ENCODE data around the gene CSNK1E.

The CSNK1E gene

GRCh38 chr22:38246046-38246658, 71.1 kb downstream of the CSNK1E start:
- no peak for DNase-seq

DNA sequence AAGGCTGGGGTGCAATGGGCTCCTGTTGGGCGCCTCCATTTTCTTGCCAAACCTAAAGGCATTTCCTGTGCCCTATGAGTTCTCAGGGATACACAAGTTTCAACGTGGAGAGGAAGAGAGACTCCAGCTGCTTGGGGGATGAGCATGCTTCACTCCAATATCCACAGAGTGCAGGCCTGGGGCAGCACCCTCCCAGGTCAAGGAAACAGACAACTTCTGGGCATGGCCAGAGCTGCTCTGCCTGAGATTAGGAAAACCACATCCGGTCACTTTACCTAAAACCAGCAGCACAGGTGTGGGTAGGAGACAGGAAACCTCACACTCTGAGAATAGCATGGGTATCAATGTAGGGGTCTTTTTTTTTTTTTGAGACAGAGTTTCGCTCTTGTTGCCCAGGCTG, 73.1 kb downstream of the CSNK1E start:
- DNase-seq = no peak

DNA sequence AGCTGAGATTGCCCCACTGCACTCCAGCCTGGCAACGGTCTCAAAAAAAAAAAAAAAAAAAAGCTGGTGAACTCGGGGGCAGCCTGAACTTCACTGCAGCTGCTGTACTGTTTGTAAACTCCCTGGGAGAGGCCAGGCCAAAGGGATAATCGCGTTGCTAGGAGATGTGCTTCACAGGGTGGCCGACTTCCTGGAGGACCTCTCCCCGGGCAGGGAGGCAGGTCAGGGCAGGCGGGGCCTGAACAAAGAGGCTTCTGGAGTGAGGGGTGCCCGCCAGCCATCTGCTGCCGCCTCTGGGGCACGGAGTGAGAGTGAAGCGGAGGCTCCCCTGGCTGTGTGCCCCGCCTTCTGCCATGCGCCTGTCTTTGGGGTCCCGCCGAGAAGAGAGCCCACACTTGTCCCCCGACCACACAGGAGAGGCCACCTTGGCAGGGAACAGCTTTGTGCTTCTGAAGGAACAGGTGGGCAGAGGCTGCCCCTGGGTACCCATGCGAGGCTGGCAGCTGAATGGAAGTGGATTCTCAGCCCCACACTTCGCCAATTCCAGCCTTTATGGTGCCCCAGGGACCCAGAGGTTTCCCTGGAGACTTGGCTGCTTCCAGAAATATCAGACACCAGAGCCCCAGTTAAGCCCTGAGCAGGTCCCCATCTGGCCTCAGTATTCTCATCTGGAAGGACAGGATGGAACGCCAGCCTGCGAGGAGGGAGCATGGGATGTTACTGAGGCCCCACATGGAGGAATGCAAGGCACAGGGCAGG, 74.0 kb downstream of the CSNK1E start:
- peak; percentile 87 for DNase-seq

DNA sequence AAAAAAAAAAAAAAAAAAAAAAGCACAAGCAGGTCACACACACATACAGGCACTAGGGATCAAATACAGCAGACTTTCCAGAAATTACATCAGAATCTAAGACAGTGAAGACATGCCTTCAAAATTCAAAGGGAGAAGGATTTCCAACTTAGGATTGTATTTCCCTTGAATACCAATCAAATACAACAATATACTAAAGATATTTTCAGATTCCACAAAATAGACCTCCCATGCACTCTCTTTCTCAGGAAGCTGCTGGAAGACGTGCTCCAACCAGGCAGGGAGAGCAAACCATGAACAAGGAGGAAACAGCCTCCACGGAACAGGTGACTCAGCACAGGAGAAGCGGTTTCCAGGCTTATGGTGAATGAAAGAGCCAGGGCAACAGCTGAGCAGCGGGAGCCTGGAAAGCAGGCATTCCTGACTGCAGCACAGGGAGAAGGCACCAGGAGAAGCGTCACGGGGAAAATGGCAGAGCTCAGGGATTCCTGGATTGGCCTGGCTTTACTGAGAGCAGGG, 76.4 kb downstream of the CSNK1E start:
- DNase-seq = peak; percentile 80

All from right hindlimb (tissue), 1 donor.